Ecto neural progenitor cell (in vitro differentiated cells): ENCODE measurements around the gene TDRD9.
"Not testable (repeated sequence)": the region's sequence is repeated elsewhere in the genome, so short reads cannot be mapped to it uniquely, and the experiment has no call there.

ENCODE experiments used
- DNase-seq: peaks from one replicate; pipeline ENCODE4 v3.0.0-alpha.2; 2018; ENCODE audit warnings: low spot score

The TDRD9 gene

GRCh38 chr14:103928011-103928890 lies at the start of gene TDRD9:
TDRD9 (plus strand) TSS chr14:103928456; CDS start chr14:103928510, 54 bp downstream.
- no peak for DNase-seq

- DNase-seq = no peak
Measured at GRCh38 chr14:103879118-103879569, 49.1 kb upstream of the TDRD9 start.

DNA sequence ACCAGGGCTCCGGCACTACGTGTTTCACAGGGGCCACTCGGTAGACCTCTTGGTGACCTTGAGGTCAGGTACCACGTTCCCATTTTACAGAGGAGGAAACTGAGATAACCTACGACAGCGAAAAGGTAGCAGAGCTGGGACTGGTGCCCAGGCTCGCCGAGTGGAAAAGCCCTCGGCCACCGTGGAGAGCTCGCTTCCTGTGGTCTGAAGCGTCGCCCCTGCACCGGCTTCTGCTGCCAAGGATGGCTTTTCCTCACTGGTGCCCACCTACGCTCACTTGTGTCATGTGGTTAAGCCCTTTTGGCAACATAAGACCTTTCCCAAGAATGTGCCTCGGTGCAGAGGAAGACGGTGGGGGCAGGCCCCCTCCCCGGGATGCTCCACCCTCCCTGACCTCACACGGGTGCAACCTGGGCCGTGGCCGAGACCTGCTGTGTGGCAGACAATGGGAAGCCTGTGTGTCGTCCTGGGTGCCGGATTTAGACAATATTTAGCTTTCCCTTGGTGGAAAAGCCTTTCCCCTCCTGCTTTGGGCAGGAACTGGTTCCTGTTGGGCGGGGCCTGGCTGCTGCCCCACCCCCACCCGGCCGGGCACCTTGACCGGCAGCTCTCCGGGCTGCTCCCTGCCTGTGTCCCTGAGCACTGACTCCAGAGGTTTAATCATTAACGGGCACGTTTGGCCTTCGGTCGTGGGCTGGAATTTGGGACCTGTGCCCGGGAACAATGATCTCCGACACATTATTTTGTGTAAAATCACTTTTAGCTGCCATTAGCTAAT lies 48.5 kb upstream of the TDRD9 start:
- DNase-seq = no peak

DNA sequence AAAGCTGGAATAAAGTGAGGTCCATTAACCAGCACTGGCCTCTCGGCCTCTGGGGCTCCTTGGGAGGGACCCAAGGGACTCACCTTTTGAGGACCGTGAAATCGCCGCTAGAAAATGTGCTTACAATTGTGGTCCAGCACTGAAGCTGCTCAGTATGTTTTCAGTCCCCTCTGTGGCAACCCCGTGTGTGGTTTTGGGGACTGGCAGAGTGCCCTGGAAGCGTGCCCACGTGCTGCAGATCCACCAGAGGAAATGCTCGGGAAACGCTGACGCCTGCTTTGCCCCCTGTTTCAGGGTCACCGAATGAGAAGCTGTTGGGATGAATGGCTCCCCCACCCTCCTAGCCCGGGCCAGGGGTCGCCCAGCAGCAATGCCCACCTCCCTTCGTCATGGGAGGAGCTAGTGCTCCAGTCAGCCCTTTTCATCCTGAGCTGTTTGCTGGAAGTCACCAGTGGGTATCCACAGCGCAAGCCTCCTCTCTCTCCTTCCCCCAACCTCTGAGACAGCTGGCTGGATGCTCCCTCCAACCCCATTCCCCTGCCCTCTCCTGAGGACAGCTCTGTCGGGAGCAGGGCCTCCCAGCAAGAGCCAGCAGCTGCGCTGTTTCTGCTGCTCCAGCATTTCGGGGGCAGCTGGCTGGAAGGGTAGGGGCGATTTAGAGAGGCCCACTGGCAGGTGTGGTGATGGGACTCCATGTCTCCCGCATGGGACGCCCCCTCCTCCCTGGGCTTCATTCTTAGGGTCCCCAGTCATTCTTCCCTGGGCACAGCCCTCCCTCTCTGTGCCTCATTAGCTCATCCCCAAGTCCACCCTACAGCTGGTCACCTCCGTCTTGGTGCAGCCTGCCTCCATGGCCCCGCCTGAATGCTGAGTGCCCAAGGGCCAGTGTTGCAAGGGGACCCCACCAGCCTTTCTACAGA lies 47.6 kb upstream of the TDRD9 start:
- no peak for DNase-seq

- DNase-seq = no peak
Measured at GRCh38 chr14:103881268-103882201, 46.7 kb upstream of the TDRD9 start.

DNA sequence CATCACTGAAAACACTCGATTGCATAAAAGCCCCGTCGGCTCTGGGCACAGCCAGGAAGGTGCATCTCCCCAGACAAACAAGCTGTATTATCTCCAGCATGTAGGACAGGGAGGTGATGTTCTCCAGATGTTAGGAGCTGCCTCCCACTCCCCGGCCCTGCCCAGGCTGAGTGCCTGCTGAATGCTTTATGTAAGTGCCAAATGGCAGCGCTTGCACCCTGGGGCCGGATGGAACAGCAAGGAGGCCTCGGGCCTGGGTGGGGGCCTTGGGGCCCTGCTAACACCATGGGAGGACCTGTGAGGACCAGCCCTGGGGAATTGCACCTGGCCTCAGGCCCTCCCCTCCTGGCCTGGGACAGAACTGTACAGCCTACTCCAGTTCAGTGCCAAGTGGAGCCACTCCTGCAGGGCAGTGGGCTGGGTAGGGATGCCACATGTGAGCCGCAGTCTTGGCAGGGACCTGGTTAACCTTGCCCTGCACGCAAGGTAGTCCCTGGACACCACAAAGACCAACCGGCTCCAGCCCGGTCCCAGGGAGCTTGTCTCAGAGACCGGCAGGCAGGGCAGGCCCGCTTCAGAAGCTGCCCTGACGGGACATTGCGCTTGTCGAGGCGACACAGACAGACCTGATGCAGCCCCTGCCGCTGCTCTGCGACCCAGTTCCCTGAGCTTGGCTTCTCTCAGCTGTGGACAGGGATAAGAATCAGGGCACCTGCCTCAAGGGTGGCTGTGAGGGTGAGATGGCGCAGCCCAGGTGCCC lies 45.6 kb upstream of the TDRD9 start:
- DNase-seq = no peak

DNA sequence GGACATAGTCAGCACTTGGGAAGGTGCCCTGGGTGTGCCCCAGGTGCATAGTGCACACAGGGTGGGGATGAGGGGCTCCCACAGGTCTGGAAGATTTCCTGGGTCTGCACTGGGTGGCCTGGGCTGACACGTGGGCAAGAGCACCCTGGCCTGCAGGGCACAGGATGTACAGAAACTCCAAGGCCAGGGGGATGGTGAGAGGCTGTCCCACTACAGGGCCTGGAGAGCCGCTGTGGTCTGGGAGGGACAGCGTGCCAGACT lies 45.1 kb upstream of the TDRD9 start:
- DNase-seq = no peak

DNA sequence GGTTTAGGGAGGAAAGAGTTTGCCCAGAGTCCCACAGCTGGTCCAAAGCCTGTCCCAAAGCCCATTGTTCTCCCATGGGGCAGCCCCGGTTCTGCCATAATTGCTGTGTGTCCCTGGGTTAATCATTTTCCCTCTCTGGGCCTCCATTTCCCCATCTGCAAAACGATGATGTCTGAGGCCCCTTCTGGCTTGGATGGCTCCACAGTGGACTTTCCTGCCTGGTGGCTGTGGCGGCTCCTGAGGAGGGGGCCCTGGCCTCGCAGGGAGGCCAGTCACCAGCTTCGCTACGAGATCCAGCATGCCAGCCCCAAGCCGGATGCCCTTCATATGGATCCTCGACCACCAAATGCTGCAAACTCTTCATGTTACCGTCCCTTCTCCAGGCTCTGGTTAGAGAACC lies 43.4 kb upstream of the TDRD9 start:
- no peak for DNase-seq

GRCh38 chr14:103885509-103885932 lies 42.7 kb upstream of the TDRD9 start:
- DNase-seq = no peak

DNA sequence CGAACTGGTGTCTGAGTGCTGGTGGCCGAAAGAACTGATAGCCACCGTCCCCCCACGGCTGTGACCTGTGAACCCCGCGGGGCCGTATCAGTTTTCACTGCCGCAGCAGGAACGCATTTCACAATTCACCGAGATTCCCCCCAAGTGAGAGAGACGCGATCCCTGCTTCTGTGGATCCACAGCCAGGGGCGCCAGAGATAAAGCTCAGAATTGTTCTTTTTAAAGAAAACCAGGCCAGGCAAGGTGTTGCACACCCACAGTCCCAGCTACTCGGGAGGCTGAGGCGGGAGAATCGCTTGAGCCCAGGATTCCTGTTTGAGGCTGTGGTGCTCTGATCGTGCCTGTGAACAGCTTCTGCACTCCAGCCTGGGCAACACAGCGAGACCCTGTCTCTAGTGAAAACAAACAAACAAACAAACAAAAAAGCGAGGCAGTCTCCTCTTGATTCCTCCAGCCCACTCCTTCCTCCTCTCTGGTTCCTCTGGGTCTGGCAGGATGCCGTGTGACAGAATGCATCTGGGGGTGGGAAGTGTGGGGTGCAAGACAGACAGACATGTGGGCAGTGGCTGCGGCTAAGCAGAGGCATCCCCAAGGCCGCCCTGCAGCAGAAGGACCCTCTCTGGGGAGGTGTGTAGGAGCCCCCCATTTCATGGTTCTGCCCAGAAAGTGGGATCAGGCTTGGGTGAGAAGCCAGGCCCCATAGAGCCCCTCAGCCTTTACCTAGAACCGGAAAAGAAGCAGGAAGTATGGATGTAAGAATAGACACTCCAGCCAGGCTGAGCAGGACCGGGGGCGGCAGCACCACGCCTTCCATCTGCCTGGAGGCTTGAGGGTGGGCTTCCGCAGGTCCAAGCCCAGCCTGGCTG lies 41.7 kb upstream of the TDRD9 start:
- no peak for DNase-seq

GRCh38 chr14:103887170-103887501 lies 41.1 kb upstream of the TDRD9 start:
- no peak for DNase-seq

DNA sequence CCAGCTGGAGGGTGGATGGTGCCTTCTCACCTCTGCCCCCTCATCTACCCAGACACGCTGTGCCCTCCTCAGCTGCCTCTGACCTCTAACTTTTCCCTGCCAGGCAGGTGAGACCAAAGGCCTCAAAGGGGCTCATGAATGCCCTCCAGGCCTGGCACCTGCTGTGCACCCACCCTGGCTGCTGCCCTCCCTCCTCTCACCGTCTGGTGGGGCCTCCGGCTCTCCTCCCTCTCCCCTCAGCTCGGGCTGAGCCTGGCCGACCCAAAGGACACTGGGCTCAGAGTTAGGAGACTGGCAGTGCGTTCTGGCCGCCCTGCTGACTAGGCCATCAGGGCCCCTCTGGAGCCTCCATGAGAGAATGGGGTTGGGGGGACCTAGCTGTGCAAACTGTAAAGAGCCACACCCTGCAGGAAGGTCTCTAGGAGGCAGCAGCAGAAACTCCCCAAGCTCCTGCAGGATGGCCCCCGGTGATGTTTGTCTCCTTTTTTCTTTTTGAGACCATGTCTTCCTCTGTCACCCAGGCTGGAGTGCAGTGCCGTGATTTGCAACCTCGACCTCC lies 40.6 kb upstream of the TDRD9 start:
- DNase-seq = no peak

- not testable (repeated sequence) for DNase-seq
Measured at GRCh38 chr14:103889002-103889312, 39.3 kb upstream of the TDRD9 start.

DNA sequence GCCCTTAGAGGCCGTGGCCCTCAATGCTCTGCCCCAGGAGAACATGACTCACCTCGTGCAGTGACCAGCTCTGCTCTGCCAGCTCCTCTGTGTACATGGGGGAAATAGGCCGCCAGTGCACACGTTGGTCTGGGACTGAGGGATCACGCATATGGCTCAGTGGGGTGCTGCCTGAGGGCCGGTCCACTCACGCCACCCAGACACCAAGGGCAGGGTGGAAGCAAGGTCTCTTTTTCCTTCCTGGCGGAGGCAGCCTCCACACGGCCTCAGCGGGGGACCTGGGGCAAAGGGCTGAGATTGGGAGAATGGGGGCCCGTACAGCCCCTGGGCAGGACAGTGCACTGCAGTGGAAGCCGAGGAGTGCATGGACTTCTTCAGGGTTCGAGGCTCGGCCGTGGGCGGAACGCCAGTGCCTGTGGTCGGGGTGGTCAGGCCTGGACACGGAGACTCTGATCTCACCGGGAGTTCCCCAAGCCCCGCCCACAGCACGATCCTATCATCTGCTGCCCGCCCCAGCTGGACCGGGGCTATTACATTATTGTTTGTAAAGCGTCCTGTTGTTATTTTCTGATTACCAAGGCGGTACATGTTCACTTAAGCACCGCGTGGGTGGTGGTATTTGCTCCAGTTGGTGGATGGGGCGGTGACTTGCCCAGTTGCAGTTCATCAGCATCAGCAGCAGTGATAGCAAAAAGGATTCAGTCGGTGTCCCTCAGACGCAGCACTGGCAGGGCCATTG lies 38.8 kb upstream of the TDRD9 start:
- no peak for DNase-seq

DNA sequence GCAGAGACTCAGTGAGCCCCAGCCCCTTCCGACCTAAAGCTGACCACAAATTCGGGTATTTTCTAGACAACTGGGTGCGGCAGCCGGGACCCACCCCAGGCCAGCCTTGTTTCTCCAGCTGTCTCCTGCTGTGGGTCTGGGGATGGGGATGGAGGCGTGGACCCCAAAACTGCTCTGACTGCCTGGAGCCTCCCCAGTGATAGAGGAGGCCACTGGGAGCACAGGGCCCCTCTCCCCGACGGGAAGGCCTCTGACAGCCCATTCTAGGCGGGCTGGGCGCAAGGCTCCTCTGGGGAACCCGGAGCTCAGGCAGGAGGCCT lies 38.2 kb upstream of the TDRD9 start:
- no peak for DNase-seq

GRCh38 chr14:103890821-103891666 lies 37.2 kb upstream of the TDRD9 start:
- no peak for DNase-seq

- DNase-seq = no peak
Measured at GRCh38 chr14:103891667-103892215, 36.5 kb upstream of the TDRD9 start.

GRCh38 chr14:103892247-103892646 lies 36.0 kb upstream of the TDRD9 start:
- DNase-seq = no peak
